Osteoblast (primary cell): ENCODE measurements around the gene SLC6A19. TPM values are rescaled to one million over a fixed set of nuclear protein-coding genes. Genes with fewer than 3 reads are reported as not detected.

Experiments
- DNase-seq: peaks from one replicate; pipeline ENCODE4 v3.0.0; 2011; ENCODE audit warnings: low spot score, mixed read lengths; ENCODE audit not compliant: insufficient read length; ENCODE audit errors: missing footprints
- H2AFZ ChIP-seq: 2 replicates; pipeline ENCODE4 v1.6.0; 2011; ENCODE audit warnings: mild to moderate bottlenecking, low read length
- H3K27ac ChIP-seq: 2 replicates; pipeline ENCODE4 v1.5.1; 2011; ENCODE audit warnings: mild to moderate bottlenecking, low read depth, low read length, moderate library complexity
- H3K27me3 ChIP-seq: 2 replicates; pipeline ENCODE4 v1.6.0; 2012; ENCODE audit warnings: mild to moderate bottlenecking, control low read depth, inconsistent platforms, low read length, moderate library complexity; ENCODE audit not compliant: insufficient read depth
- H3K36me3 ChIP-seq: 2 replicates; pipeline ENCODE4 v1.5.1; 2011; ENCODE audit warnings: mild to moderate bottlenecking, low read length, control low read depth, moderate library complexity; ENCODE audit not compliant: insufficient read depth
- H3K4me1 ChIP-seq: 2 replicates; pipeline ENCODE4 v1.5.1; 2011; ENCODE audit warnings: mild to moderate bottlenecking, low read length, control low read depth, moderate library complexity; ENCODE audit not compliant: insufficient read depth
- H3K4me2 ChIP-seq: 2 replicates; pipeline ENCODE4 v1.6.0; 2011; ENCODE audit warnings: mild to moderate bottlenecking, low read length; ENCODE audit not compliant: insufficient read depth
- H3K4me3 ChIP-seq: fragments of 200-600 bp; sonication (generic); 3 replicates; pipeline ENCODE4 v1.5.1; 2012; ENCODE audit warnings: mild to moderate bottlenecking, low read length, inconsistent platforms; ENCODE audit not compliant: insufficient read depth
- H3K79me2 ChIP-seq: 2 replicates; pipeline ENCODE4 v1.6.0; 2012; ENCODE audit warnings: mild to moderate bottlenecking, low read length, control low read depth, inconsistent platforms; ENCODE audit not compliant: insufficient read depth
- H3K9me3 ChIP-seq: 2 replicates; pipeline ENCODE4 v1.5.1; 2011; ENCODE audit warnings: low read depth, low read length, control low read depth
- H4K20me1 ChIP-seq: 2 replicates; pipeline ENCODE4 v1.6.0; 2012; ENCODE audit warnings: mild to moderate bottlenecking, low read length, control low read depth; ENCODE audit not compliant: insufficient read depth
- total RNA-seq: library from RNA; depleted of rRNA; stranded (reverse); fragments of >200 nt; gene quantifications from 2 replicates; pipeline ENCODE4 v1.2.3, GENCODE V29; 2012
- TF ChIP-seq, protein P1 (sequence below): IDR thresholded peaks from 2 replicates; pipeline ENCODE4 v1.5.1; 2011; ENCODE audit warnings: mild to moderate bottlenecking, low read depth, low read length, moderate library complexity; ENCODE audit errors: extremely low read depth

The SLC6A19 gene
- total RNA-seq, 1 donor, result not detected

DNA sequence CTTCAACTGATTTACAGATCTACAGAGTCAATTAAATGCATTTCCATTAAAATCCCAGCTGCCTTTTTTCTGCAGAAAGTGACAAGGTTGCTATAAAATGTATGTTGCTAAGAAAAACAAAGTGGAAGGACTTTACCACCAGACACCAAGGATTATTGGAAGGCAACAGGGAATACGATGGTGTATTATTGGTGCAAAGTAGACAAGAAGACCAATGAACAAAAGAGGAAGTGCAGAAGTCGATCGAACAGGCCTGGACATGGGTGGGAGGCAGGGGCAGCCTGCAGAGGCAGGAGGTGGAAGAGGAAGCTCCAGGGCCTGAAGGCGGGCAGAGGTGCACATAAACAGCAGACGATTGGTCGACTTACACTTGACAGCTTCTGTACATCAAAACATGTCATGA, 10.6 kb upstream of the SLC6A19 start:
- H2AFZ ChIP-seq, result no peak overlapping the region
- peaks cover 11% of the 10 kb centered on the region for H3K27me3 ChIP-seq
- H4K20me1 ChIP-seq, result no peaks in the 10 kb centered on the region
- no peaks in the 10 kb centered on the region for H3K4me1 ChIP-seq
- TF ChIP-seq, protein P1, sequence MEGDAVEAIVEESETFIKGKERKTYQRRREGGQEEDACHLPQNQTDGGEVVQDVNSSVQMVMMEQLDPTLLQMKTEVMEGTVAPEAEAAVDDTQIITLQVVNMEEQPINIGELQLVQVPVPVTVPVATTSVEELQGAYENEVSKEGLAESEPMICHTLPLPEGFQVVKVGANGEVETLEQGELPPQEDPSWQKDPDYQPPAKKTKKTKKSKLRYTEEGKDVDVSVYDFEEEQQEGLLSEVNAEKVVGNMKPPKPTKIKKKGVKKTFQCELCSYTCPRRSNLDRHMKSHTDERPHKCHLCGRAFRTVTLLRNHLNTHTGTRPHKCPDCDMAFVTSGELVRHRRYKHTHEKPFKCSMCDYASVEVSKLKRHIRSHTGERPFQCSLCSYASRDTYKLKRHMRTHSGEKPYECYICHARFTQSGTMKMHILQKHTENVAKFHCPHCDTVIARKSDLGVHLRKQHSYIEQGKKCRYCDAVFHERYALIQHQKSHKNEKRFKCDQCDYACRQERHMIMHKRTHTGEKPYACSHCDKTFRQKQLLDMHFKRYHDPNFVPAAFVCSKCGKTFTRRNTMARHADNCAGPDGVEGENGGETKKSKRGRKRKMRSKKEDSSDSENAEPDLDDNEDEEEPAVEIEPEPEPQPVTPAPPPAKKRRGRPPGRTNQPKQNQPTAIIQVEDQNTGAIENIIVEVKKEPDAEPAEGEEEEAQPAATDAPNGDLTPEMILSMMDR, result no peak
- no peaks in the 10 kb centered on the region for H3K79me2 ChIP-seq
- H3K9me3 ChIP-seq, result no peaks in the 10 kb centered on the region
- no peak overlapping the region for H3K27ac ChIP-seq
- H3K4me2 ChIP-seq, result no peak overlapping the region
- DNase-seq, result no peak
- no peaks in the 10 kb centered on the region for H3K36me3 ChIP-seq
- no peak overlapping the region for H3K4me3 ChIP-seq

DNA sequence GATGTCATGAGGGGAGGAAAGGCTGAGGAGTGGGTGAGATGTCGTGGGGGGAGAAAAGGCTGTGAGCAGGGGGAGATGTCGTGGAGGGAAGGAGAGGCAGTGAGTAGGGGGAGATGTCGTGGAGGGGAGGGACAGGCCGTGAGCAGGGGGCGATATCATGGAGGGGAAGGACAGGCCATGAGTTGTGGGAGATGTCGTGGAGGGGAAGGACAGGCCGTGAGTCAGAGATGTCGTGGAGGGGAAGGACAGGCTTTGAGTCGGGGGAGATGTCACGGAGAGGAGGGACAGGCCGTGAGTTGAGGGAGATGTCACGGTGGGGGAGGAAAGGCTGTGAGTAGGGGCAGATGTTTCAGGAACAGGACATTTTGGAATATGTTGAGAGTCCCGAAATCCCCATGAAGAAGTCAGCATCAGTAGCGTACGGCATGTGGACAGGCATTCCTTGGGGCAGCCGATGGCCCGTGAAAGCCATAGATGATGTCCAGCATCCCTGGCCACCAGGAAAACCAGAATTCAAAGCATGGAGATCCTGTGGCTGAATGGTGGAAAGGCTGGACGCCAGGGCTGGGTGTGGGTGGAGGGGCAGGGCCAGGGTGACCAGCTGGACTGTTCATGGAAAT, 8.3 kb upstream of the SLC6A19 start:
- no peak for DNase-seq
- no peaks in the 10 kb centered on the region for H4K20me1 ChIP-seq
- H3K4me3 ChIP-seq, result no peak overlapping the region
- H3K79me2 ChIP-seq, result no peaks in the 10 kb centered on the region
- no peak overlapping the region for H3K27ac ChIP-seq
- no peak overlapping the region for H2AFZ ChIP-seq
- H3K4me2 ChIP-seq, result no peak overlapping the region
- peaks cover 11% of the 10 kb centered on the region for H3K27me3 ChIP-seq
- no peaks in the 10 kb centered on the region for H3K9me3 ChIP-seq
- H3K4me1 ChIP-seq, result no peaks in the 10 kb centered on the region
- TF ChIP-seq, protein P1, result no peak
- H3K36me3 ChIP-seq, result no peaks in the 10 kb centered on the region

DNA sequence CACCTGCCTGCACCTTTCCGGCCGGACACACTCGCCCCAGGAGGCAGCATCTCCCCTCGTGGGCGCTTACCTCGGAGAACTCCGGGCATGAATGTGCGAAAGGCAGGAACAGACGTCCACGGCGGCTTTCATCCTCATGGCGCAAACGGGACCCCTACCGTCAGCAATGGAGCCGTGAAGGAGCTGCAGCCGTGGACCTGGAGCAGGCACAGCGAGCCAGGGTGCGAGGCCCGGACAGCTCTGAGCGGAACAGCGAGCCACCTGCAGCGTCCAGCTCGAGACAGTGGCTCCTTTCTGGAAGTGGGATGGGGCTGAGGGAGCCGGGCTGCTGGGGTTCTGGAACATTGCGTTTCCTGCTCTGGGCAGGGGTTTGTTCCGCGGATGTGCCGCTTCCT, 7.8 kb upstream of the SLC6A19 start:
- no peaks in the 10 kb centered on the region for H3K79me2 ChIP-seq
- DNase-seq, result no peak
- no peaks in the 10 kb centered on the region for H3K9me3 ChIP-seq
- H3K4me2 ChIP-seq, result no peak overlapping the region
- no peak overlapping the region for H3K4me3 ChIP-seq
- peaks cover 16% of the 10 kb centered on the region for H3K27me3 ChIP-seq
- H3K36me3 ChIP-seq, result no peaks in the 10 kb centered on the region
- no peaks in the 10 kb centered on the region for H3K4me1 ChIP-seq
- TF ChIP-seq, protein P1, result no peak
- no peaks in the 10 kb centered on the region for H4K20me1 ChIP-seq
- no peak overlapping the region for H3K27ac ChIP-seq
- H2AFZ ChIP-seq, result no peak overlapping the region

DNA sequence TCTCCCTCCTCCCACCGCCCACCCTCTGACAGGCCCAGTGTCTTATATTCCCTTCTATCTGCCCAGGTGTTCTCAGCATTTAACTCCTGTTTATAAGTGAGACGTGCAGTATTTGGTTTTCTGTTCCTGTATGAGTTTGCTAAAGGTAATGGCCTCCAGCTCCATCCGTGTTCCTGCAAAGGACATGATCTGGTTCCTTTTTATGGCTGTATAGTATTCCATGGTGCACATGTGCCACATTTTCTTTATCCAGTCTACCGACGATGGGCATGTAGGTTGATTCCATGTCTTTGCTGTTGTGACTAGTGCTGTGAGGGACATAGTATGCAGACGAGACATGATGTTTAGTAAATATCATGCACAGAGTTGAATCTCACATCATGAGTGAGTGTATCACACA, 7.0 kb upstream of the SLC6A19 start:
- no peak for DNase-seq
- Histone ChIP-seq H3K4me3 (no peak overlapping the region), H3K27ac (no peak overlapping the region), H3K27me3 (peaks cover 21% of the 10 kb centered on the region), H3K4me1 (no peaks in the 10 kb centered on the region), H3K79me2 (no peaks in the 10 kb centered on the region), H3K4me2 (no peak overlapping the region), H3K9me3 (no peaks in the 10 kb centered on the region), H2AFZ (no peak overlapping the region), H3K36me3 (no peaks in the 10 kb centered on the region), H4K20me1 (no peaks in the 10 kb centered on the region)
- TF ChIP-seq, protein P1, result no peak
